KMS-11 (cell line): Measurements from ENCODE around the gene SCUBE1.

ENCODE experiments used
- H2AFZ ChIP-seq: fragments of 200-600 bp; sonication (generic); 2 replicates; pipeline ENCODE4 v1.6.1; 2016; ENCODE audit warnings: antibody characterized with exemption, mixed run types, low read depth
- H3K27ac ChIP-seq: fragments of 200-600 bp; sonication (generic); 2 replicates; pipeline ENCODE4 v1.6.1; 2016; ENCODE audit warnings: mild to moderate bottlenecking, mixed run types
- H3K27me3 ChIP-seq: fragments of 200-600 bp; sonication (generic); 2 replicates; pipeline ENCODE4 v1.6.1; 2017; ENCODE audit warnings: mild to moderate bottlenecking, low read depth, mixed run types, moderate library complexity; ENCODE audit not compliant: insufficient read depth
- H3K36me3 ChIP-seq: fragments of 200-600 bp; sonication (generic); 2 replicates; pipeline ENCODE4 v1.6.1; 2017; ENCODE audit warnings: mild to moderate bottlenecking, mixed run types; ENCODE audit not compliant: insufficient read depth
- H3K4me1 ChIP-seq: fragments of 200-600 bp; sonication (generic); 2 replicates; pipeline ENCODE4 v1.6.1; 2016; ENCODE audit warnings: mild to moderate bottlenecking, low read depth, mixed run types; ENCODE audit not compliant: poor library complexity, severe bottlenecking
- H3K4me2 ChIP-seq: fragments of 200-600 bp; sonication (generic); 2 replicates; pipeline ENCODE4 v1.7.0; 2016; ENCODE audit warnings: mild to moderate bottlenecking, mixed run types
- H3K4me3 ChIP-seq: fragments of 200-600 bp; sonication (generic); IDR thresholded peaks from 2 replicates; pipeline ENCODE4 v1.6.1; 2017; ENCODE audit warnings: low read depth, low read length, mixed read lengths; ENCODE audit not compliant: insufficient read depth
- H3K79me2 ChIP-seq: fragments of 200-600 bp; sonication (generic); 2 replicates; pipeline ENCODE4 v1.6.1; 2016; ENCODE audit warnings: low read depth, mixed run types; ENCODE audit not compliant: insufficient read depth
- H3K9ac ChIP-seq: fragments of 200-600 bp; sonication (generic); 2 replicates; pipeline ENCODE4 v1.6.1; 2016; ENCODE audit warnings: mild to moderate bottlenecking, mixed run types
- H4K20me1 ChIP-seq: fragments of 200-600 bp; sonication (generic); 2 replicates; pipeline ENCODE4 v1.6.1; 2016; ENCODE audit warnings: mild to moderate bottlenecking, mixed run types; ENCODE audit not compliant: insufficient read depth
- TF ChIP-seq, protein P1 (sequence below): fragments of 200-600 bp; sonication (generic); conservative IDR thresholded peaks from 2 replicates; pipeline ENCODE4 v1.6.1; 2017; ENCODE audit warnings: low read depth, mild to moderate bottlenecking, antibody characterized with exemption, low read length, moderate library complexity, mixed read lengths

The SCUBE1 gene

DNA sequence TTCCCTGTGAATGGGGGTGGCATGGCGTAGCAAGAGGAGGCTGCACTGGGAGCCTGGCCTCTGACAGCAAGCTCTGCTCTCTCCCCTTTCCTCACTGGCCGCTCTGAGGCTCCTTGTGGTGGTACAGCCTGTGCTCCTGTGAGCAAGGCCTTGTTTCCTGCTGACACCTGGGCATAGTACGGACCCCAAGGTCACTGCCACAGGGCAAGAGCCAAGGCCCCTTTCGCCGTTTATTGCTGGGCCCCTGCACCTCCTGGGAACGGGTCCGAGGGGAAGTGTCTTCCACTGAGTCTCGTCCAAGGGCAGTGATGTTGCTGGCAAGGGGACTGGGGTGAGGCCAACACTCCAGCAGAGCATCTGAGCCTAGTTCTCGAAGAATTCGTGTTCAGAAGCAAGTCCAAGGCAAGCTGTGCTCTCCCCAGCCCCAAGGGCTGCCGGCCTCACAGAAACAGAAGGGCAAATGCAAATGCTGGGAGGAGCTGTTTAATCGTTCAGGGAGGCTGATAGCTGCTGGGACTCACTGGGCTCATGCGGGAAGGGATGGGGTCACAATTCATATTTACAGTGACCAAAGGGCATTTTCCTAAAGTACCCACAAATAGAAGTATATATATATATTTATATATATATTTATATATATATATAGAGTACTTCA, 140.3 kb downstream of the SCUBE1 start:
- Histone ChIP-seq H3K79me2 (no peaks in the 10 kb centered on the region), H3K4me2 (no peak overlapping the region), H3K27ac (no peak overlapping the region), H3K27me3 (peaks cover 51% of the 10 kb centered on the region), H2AFZ (no peak overlapping the region), H4K20me1 (no peaks in the 10 kb centered on the region), H3K4me3 (no peak overlapping the region), H3K9ac (no peak overlapping the region), H3K36me3 (no peaks in the 10 kb centered on the region), H3K4me1 (no peaks in the 10 kb centered on the region)
- TF ChIP-seq, protein P1, sequence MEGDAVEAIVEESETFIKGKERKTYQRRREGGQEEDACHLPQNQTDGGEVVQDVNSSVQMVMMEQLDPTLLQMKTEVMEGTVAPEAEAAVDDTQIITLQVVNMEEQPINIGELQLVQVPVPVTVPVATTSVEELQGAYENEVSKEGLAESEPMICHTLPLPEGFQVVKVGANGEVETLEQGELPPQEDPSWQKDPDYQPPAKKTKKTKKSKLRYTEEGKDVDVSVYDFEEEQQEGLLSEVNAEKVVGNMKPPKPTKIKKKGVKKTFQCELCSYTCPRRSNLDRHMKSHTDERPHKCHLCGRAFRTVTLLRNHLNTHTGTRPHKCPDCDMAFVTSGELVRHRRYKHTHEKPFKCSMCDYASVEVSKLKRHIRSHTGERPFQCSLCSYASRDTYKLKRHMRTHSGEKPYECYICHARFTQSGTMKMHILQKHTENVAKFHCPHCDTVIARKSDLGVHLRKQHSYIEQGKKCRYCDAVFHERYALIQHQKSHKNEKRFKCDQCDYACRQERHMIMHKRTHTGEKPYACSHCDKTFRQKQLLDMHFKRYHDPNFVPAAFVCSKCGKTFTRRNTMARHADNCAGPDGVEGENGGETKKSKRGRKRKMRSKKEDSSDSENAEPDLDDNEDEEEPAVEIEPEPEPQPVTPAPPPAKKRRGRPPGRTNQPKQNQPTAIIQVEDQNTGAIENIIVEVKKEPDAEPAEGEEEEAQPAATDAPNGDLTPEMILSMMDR: no peak

DNA sequence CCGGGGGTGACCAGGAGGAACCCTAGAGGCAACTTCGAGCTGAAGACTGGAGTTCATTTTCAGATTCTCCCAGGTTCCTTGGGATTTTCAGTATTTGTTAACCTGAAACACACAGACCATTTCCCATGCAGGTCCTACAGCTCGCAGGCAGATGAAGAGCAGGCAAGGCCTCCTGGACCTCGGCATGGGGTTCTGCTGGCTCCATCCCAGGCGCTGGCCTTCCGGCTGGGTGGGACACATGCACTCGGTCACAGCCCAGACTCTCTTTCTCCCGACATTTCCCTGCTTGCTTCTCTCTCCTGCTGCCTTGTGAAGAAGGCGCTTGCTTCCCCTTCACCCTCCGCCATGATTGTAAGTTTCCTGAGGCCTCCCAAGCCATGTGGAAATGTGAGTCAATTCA, 140.8 kb downstream of the SCUBE1 start:
- no peak overlapping the region for H3K4me3 ChIP-seq
- H2AFZ ChIP-seq: no peak overlapping the region
- H3K4me1 ChIP-seq: no peaks in the 10 kb centered on the region
- H3K9ac ChIP-seq: no peak overlapping the region
- TF ChIP-seq, protein P1: no peak
- no peaks in the 10 kb centered on the region for H3K79me2 ChIP-seq
- no peak overlapping the region for H3K4me2 ChIP-seq
- H3K27ac ChIP-seq: no peak overlapping the region
- no peaks in the 10 kb centered on the region for H4K20me1 ChIP-seq
- H3K36me3 ChIP-seq: no peaks in the 10 kb centered on the region
- peaks cover 47% of the 10 kb centered on the region for H3K27me3 ChIP-seq

DNA sequence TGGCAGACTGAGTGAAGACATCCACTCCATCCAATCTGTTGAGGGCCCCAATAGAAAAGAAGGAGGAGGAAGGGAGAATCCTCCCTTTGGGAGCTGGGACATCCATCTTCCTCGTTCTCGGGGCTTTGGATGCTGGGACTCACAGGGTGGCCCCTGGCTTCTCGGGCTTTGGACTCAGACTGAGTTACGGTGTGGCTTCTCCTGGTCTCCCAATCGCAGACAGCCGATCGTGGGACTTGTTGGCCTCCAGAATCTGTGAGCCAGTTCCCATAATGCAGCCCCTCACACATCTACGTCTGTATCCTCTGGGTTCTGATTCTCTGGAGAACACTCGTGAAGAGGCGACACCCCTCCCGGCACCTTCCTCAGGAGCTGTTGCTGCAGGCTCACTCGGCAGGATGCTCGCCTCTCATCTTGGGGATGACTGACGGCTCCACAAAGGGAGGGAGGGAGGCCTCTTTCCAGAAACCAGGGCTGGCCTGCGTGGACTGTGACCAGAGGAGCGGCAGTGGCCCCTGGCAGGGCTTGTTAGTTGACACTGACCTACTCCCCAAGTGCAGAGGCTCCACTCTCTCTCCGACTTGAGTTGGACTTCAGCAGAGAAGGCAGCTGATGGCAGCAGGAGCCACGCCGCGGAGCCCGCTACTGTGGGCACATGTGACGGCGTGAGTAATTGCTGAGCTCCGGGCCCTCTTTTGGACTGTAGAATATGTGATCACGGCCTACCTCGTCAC, 141.5 kb downstream of the SCUBE1 start:
- TF ChIP-seq, protein P1: no peak
- Histone ChIP-seq H3K27ac (no peak overlapping the region), H4K20me1 (no peaks in the 10 kb centered on the region), H3K4me3 (no peak overlapping the region), H3K27me3 (peaks cover 46% of the 10 kb centered on the region), H3K4me1 (no peaks in the 10 kb centered on the region), H3K79me2 (no peaks in the 10 kb centered on the region), H3K9ac (no peak overlapping the region), H3K36me3 (no peaks in the 10 kb centered on the region), H3K4me2 (no peak overlapping the region), H2AFZ (no peak overlapping the region)

DNA sequence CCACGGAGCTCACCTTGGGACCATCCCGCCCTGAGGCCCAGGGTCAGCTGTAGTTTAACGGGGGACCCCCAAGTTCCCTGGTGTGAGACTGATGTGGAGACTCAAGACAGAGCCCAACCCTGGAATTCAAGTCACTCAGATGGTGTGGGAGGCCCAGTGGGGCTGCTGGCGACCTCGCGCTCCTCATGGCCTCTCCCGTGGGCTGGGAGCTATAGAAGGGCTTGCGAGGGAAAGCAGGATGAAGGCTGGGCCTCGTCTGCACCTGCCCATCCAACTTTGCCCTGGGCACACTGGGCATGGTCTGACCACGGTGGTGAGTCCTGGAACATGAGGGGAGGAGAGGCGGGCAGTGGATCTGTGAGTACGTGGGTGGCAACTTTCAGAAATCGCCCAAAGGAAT, 142.6 kb downstream of the SCUBE1 start:
- no peak overlapping the region for H3K27ac ChIP-seq
- no peaks in the 10 kb centered on the region for H4K20me1 ChIP-seq
- TF ChIP-seq, protein P1: no peak
- no peaks in the 10 kb centered on the region for H3K79me2 ChIP-seq
- H2AFZ ChIP-seq: no peak overlapping the region
- H3K36me3 ChIP-seq: no peaks in the 10 kb centered on the region
- peaks cover 47% of the 10 kb centered on the region for H3K27me3 ChIP-seq
- H3K9ac ChIP-seq: no peak overlapping the region
- H3K4me2 ChIP-seq: no peak overlapping the region
- H3K4me3 ChIP-seq: no peak overlapping the region
- H3K4me1 ChIP-seq: no peaks in the 10 kb centered on the region
